ENCODE results near the gene ALS2CL. TPM values are rescaled to one million over a fixed set of nuclear protein-coding genes. Genes with fewer than 3 reads are reported as not detected.

The ALS2CL gene
- total RNA-seq, 1 experiment from 2014 or later = 16.4 TPM

DNA sequence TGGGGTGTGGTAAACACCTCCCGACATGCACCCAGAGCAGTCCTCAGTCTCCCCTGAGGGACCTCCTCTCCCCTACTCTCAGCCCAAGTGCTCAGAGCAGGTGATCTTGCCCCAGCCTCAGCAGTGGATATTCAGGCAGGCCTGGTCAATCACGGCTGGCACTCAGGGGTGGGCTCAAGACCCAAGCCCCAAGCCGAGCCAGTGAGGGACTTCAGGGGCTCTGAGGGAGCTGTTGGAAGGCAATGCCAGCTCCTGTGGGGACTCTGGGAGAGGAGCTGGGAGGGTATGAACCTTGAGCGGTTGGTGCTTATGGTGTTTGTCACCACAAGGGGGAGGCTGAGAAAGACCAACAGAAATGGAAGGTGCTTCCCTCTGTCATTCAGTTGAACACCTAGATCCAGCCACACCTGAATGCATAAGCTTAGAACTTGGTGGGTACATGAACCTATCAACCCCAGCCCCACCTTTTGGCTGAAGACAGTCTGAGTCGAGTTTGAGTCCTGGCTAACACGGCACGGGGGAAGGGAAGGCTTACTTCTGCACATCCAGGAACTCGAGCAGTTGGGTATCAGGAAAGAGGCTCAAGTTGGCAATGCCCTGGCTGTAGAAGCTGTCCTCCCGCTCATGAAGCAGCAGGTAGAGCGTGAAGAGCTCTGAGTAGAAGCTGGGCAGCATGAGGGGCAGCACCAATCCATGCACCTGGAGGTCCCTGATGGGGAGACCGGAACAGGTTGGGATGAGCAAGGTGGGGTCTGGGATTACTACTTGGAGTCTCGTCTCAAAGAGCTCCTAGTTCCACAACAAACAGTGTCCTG, 19.2 kb downstream of the ALS2CL start:
- Histone ChIP-seq H3K27me3 (ENCODE audit: insufficient read depth, low read length) (no peaks in the 10 kb centered on the region), H3K9ac (ENCODE audit: low read length) (no peak overlapping the region), H3K9me3 (ENCODE audit: control insufficient read depth in 1 of 2, insufficient read depth in 1 of 2, low read depth in 1 of 2, low read length in 2 of 2) (no peaks in the 10 kb centered on the region), H4K20me1 (ENCODE audit: insufficient read depth) (no peaks in the 10 kb centered on the region), H2AFZ (ENCODE audit: low read depth, low read length, poor library complexity, severe bottlenecking) (no peak overlapping the region), H3K79me2 (ENCODE audit: insufficient read depth, low read length) (no peaks in the 10 kb centered on the region), H3K27ac (ENCODE audit: low read depth, low read length) (no peak overlapping the region), H3K9me2 (ENCODE audit: insufficient read depth) (no peaks in the 10 kb centered on the region), H3K36me3 (ENCODE audit: control insufficient read depth in 1 of 2, insufficient read depth in 2 of 2, low read length in 2 of 2) (no peaks in the 10 kb centered on the region), H3K4me1 (ENCODE audit: control insufficient read depth in 1 of 2, insufficient read depth in 2 of 2, low read length in 2 of 2) (no peaks in the 10 kb centered on the region), H3K4me2 (ENCODE audit: low read length) (no peak overlapping the region), H3K4me3 (replicated peaks in 1 of 2; ENCODE audit: low read depth in 1 of 2, low read length in 2 of 2) (no peak overlapping the region)
- intact Hi-C loops (cut with micrococcal nuclease) = no loop called here
- ATAC-seq (peak; percentile 76), DNase-seq (ENCODE audit: low read depth, low spot score) (no peak)
- ChIA-PET CTCF (no interaction called here), POLR2A (no interaction called here), RAD21 (ENCODE audit: low non-redundant PET in 1 of 2, low total read pairs in 2 of 2, uncharacterized antibody in 2 of 2, unreplicated experiment in 2 of 2) (interaction anchor here in 1 of 2 experiments (0.6 kb wide), 1 partner anchor 33 kb away, joined by 5 read pairs; no protein-coding TSS in a partner anchor)
- TF ChIP-seq RAD21 (IDR thresholded peaks at IDR 0.05; ENCODE audit: low read depth) = peak; percentile 36; the same call in 1 of the 2 replicates
- no peak for TF ChIP-seq POLR2AphosphoS5 (IDR thresholded peaks at IDR 0.05; ENCODE audit: low read depth, low read length)
- TF ChIP-seq, protein P1, sequence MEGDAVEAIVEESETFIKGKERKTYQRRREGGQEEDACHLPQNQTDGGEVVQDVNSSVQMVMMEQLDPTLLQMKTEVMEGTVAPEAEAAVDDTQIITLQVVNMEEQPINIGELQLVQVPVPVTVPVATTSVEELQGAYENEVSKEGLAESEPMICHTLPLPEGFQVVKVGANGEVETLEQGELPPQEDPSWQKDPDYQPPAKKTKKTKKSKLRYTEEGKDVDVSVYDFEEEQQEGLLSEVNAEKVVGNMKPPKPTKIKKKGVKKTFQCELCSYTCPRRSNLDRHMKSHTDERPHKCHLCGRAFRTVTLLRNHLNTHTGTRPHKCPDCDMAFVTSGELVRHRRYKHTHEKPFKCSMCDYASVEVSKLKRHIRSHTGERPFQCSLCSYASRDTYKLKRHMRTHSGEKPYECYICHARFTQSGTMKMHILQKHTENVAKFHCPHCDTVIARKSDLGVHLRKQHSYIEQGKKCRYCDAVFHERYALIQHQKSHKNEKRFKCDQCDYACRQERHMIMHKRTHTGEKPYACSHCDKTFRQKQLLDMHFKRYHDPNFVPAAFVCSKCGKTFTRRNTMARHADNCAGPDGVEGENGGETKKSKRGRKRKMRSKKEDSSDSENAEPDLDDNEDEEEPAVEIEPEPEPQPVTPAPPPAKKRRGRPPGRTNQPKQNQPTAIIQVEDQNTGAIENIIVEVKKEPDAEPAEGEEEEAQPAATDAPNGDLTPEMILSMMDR (IDR thresholded peaks at IDR 0.05 in 2 of 3, conservative IDR thresholded peaks at IDR 0.05 in 1 of 3; ENCODE audit: borderline replicate concordance in 1 of 3, insufficient read depth in 1 of 3, low read depth in 2 of 3, low read length in 2 of 3) = peak; percentile 24 to 51 (median 50); a peak in 4 of 6 replicates
- BruUV-seq (replicated peaks) = no TSS peak

DNA sequence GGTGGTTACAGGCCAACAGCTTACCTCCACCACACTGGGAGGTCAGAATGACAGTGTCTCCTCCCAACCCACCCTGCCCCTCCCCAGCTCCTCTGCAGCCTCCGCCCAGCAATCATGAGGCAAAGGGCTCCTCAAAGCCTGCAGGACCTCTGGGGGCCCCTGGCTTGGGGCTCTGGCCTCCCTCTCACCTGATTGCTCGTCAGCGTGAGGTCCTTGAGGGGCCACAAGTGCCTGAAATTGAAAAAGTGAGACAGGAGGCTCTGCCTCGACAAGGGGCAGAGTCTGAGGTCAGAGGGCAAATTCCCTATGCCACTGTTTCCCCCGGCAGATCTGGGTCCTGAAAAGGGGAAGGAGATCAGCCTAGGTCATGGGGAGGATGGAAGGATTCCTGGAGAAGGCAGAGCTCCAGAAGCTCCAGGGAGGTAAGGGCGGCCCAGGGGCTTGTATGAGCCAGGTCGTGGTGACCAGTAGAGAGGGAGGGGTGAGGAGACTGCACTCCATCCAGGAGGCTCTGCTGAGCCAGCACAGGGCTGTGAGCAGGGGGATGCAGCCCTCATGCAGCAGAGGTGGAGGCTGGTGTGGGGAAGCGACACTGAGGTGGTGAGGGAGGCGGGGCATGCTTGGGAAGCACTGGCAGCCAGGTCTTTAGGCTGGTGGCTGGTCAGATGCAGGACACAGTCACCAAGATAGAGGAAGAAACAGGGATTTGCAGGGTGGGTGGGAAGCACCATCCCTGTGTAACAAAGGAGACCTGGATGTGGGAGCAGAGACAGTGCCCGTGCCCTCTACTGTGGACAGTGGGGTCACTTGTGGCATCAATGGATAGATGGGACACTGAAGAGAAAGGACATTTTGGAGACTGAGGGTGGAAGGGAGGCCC, 20.1 kb downstream of the ALS2CL start:
- ATAC-seq (no peak), DNase-seq (ENCODE audit: low read depth, low spot score) (no peak)
- Histone ChIP-seq H3K27ac (ENCODE audit: low read depth, low read length) (no peak overlapping the region), H3K9me3 (ENCODE audit: control insufficient read depth in 1 of 2, insufficient read depth in 1 of 2, low read depth in 1 of 2, low read length in 2 of 2) (no peaks in the 10 kb centered on the region), H2AFZ (ENCODE audit: low read depth, low read length, poor library complexity, severe bottlenecking) (no peak overlapping the region), H3K9me2 (ENCODE audit: insufficient read depth) (no peaks in the 10 kb centered on the region), H3K4me2 (ENCODE audit: low read length) (no peak overlapping the region), H3K79me2 (ENCODE audit: insufficient read depth, low read length) (no peaks in the 10 kb centered on the region), H3K4me1 (ENCODE audit: control insufficient read depth in 1 of 2, insufficient read depth in 2 of 2, low read length in 2 of 2) (no peaks in the 10 kb centered on the region), H3K36me3 (ENCODE audit: control insufficient read depth in 1 of 2, insufficient read depth in 2 of 2, low read length in 2 of 2) (no peaks in the 10 kb centered on the region), H3K4me3 (replicated peaks in 1 of 2; ENCODE audit: low read depth in 1 of 2, low read length in 2 of 2) (no peak overlapping the region), H3K9ac (ENCODE audit: low read length) (no peak overlapping the region), H3K27me3 (ENCODE audit: insufficient read depth, low read length) (no peaks in the 10 kb centered on the region), H4K20me1 (ENCODE audit: insufficient read depth) (no peaks in the 10 kb centered on the region)
- ChIA-PET RAD21 (ENCODE audit: low non-redundant PET in 1 of 2, low total read pairs in 2 of 2, uncharacterized antibody in 2 of 2, unreplicated experiment in 2 of 2) (no interaction called here), CTCF (no interaction called here), POLR2A (no interaction called here)
- intact Hi-C loops (cut with micrococcal nuclease) = no loop called here
- no TSS peak for BruUV-seq (replicated peaks)
- TF ChIP-seq ELF1 (IDR thresholded peaks at IDR 0.05; ENCODE audit: borderline replicate concordance, low read depth) = no peak
- no peak for TF ChIP-seq FOSL1 (IDR thresholded peaks at IDR 0.05; ENCODE audit: low read depth)
- TF ChIP-seq YY1 (IDR thresholded peaks at IDR 0.05; ENCODE audit: extremely low read depth, insufficient replicate concordance, low read depth, low read length) = no peak
- no peak for TF ChIP-seq RAD21 (IDR thresholded peaks at IDR 0.05; ENCODE audit: low read depth)
- no peak for TF ChIP-seq EGR1 (IDR thresholded peaks at IDR 0.05; ENCODE audit: low read depth)
- TF ChIP-seq, protein P2, sequence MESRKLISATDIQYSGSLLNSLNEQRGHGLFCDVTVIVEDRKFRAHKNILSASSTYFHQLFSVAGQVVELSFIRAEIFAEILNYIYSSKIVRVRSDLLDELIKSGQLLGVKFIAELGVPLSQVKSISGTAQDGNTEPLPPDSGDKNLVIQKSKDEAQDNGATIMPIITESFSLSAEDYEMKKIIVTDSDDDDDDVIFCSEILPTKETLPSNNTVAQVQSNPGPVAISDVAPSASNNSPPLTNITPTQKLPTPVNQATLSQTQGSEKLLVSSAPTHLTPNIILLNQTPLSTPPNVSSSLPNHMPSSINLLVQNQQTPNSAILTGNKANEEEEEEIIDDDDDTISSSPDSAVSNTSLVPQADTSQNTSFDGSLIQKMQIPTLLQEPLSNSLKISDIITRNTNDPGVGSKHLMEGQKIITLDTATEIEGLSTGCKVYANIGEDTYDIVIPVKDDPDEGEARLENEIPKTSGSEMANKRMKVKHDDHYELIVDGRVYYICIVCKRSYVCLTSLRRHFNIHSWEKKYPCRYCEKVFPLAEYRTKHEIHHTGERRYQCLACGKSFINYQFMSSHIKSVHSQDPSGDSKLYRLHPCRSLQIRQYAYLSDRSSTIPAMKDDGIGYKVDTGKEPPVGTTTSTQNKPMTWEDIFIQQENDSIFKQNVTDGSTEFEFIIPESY (IDR thresholded peaks at IDR 0.05; ENCODE audit: extremely low read depth, insufficient replicate concordance, low read length) = no peak
- TF ChIP-seq, protein P1 (IDR thresholded peaks at IDR 0.05 in 2 of 3, conservative IDR thresholded peaks at IDR 0.05 in 1 of 3; ENCODE audit: borderline replicate concordance in 1 of 3, insufficient read depth in 1 of 3, low read depth in 2 of 3, low read length in 2 of 3) = no peak

Data from HCT116 (cell line).